Stimulated activated CD4-positive, alpha-beta T cell treated with anti-CD3 and anti-CD28 coated beads, Interleukin-15, amount 100 ng/mL, for 1 hour (primary cell): ENCODE data around the gene TASOR2.

Experiments used
- DNase-seq, 2 donors: peaks; one replicate each; pipeline ENCODE4 v3.0.0-alpha.2; 2020; ENCODE audit warnings: low read depth in 1 of 2, low spot score in 1 of 2

TASOR2 gene

GRCh38 chr10:5654218-5654755, 30.4 kb upstream of the TASOR2 start:
- DNase-seq = no peak

- no peak for DNase-seq
Observed at GRCh38 chr10:5655121-5655520, 29.5 kb upstream of the TASOR2 start.

GRCh38 chr10:5656737-5657579, 27.7 kb upstream of the TASOR2 start:
- no peak for DNase-seq

- DNase-seq = no peak
Observed at GRCh38 chr10:5658871-5659618, 25.6 kb upstream of the TASOR2 start.

GRCh38 chr10:5659702-5660528, 24.7 kb upstream of the TASOR2 start:
- DNase-seq = no peak

- DNase-seq = no peak
Observed at GRCh38 chr10:5661043-5661442, 23.6 kb upstream of the TASOR2 start.

- DNase-seq = no peak
Observed at GRCh38 chr10:5662708-5663579, 21.7 kb upstream of the TASOR2 start.

- DNase-seq = no peak
Observed at GRCh38 chr10:5663692-5664427, 20.8 kb upstream of the TASOR2 start.

- no peak for DNase-seq
Observed at GRCh38 chr10:5665373-5666007, 19.1 kb upstream of the TASOR2 start.

GRCh38 chr10:5666008-5666840, 18.4 kb upstream of the TASOR2 start, which contains the start of gene ASB13:
Gene ASB13, minus strand, starts transcription at chr10:5666595. Its CDS starts 44 bp downstream, at chr10:5666551.
- DNase-seq = peak in 1 of 2 donors; percentile 35

GRCh38 chr10:5666841-5667630, 17.6 kb upstream of the TASOR2 start:
- DNase-seq = no peak

- no peak for DNase-seq
Observed at GRCh38 chr10:5668429-5668828, 16.2 kb upstream of the TASOR2 start.

GRCh38 chr10:5669604-5670003, 15.0 kb upstream of the TASOR2 start:
- DNase-seq = no peak

GRCh38 chr10:5670662-5671375, 13.8 kb upstream of the TASOR2 start:
- no peak for DNase-seq

- no peak for DNase-seq
Observed at GRCh38 chr10:5678397-5679036, 6.1 kb upstream of the TASOR2 start.

- DNase-seq = no peak
Observed at GRCh38 chr10:5679037-5679435, 5.6 kb upstream of the TASOR2 start.
